ENCODE data around the gene C9orf72.

GRCh38 chr9:27591093-27591492 lies 17.8 kb upstream of the C9orf72 start:
- TF ChIP-seq EZH2 (IDR thresholded peaks at IDR 0.05; ENCODE audit: low read depth) (no peak), CTCF (conservative IDR thresholded peaks at IDR 0.05) (no peak)
